HepG2 (cell line): Measurements from ENCODE around the gene LDLR. TPM values are rescaled to one million over a fixed set of nuclear protein-coding genes. Genes with fewer than 3 reads are reported as not detected.

ENCODE experiments used
- BCLAF1 ChIP-seq: fragments of 450-650 bp; IDR thresholded peaks from 2 replicates; pipeline ENCODE4 v1.6.1; 2017; ENCODE audit warnings: mild to moderate bottlenecking
- FOXA3 ChIP-seq: IDR thresholded peaks from 2 replicates; pipeline ENCODE4 v1.6.1; 2016; ENCODE audit warnings: missing genetic modification reagents, missing compliant biosample characterization
- GATA4 ChIP-seq: sonication (generic); IDR thresholded peaks from 2 replicates; pipeline ENCODE4 v1.6.1; 2016; ENCODE audit warnings: antibody characterized with exemption, low read depth, borderline replicate concordance
- HOXA3 ChIP-seq: sonication (generic); formaldehyde crosslinking; IDR thresholded peaks from 2 replicates; pipeline ENCODE4 v1.5.0; 2020; ENCODE audit warnings: missing genetic modification reagents
- MAFF ChIP-seq: IDR thresholded peaks from 2 replicates; pipeline ENCODE4 v1.6.1; 2011; ENCODE audit warnings: low read depth, low read length, improper control_type of control experiment
- MAX ChIP-seq: IDR thresholded peaks from 2 replicates; pipeline ENCODE4 v1.6.1; 2012; ENCODE audit warnings: inconsistent platforms
- MED1 ChIP-seq: sonication (generic); formaldehyde crosslinking; IDR thresholded peaks from 2 replicates; pipeline ENCODE4 v1.4.0; 2020; ENCODE audit warnings: missing genetic modification reagents
- MIER3 ChIP-seq: IDR thresholded peaks from 2 replicates; pipeline ENCODE4 v1.6.1; 2016; ENCODE audit warnings: missing compliant biosample characterization, borderline replicate concordance
- SAP130 ChIP-seq: IDR thresholded peaks from 2 replicates; pipeline ENCODE4 v1.6.1; 2016; ENCODE audit warnings: low read depth
- ZMYM2 ChIP-seq: sonication (generic); formaldehyde crosslinking; IDR thresholded peaks from 2 replicates; pipeline ENCODE4 v1.8.0; 2022; ENCODE audit warnings: mild to moderate bottlenecking, missing genetic modification reagents
- ZNF20 ChIP-seq: sonication (generic); formaldehyde crosslinking; IDR thresholded peaks from 2 replicates; pipeline ENCODE4 v1.4.0; 2020; ENCODE audit warnings: mild to moderate bottlenecking, moderate library complexity, missing genetic modification reagents
- ZNF83 ChIP-seq: sonication (generic); formaldehyde crosslinking; IDR thresholded peaks from 2 replicates; pipeline ENCODE4 v1.4.0; 2020; ENCODE audit warnings: missing genetic modification reagents, mild to moderate bottlenecking, borderline replicate concordance
- polyA plus RNA-seq, 8 experiments: library from polyadenylated mRNA; depleted of rRNA in 3 of 8; stranded (reverse) in 7 of 8; unstranded in 1 of 8; fragments of >200 nt; fragmentation: Illumina TruSeq in 4 of 8; extraction: Trizol in 4 of 8; gene quantifications; 2 replicates each; pipeline versions ENCODE4 v1.2.1 to v1.2.3, GENCODE V29; 2011 to 2016; ENCODE audit warnings: low read depth in 4 of 8, missing spikeins in 1 of 8, mixed read lengths in 1 of 8; ENCODE audit not compliant: insufficient read depth in 1 of 8
- total RNA-seq, 5 experiments: library from RNA; depleted of rRNA; stranded (reverse); fragments of >200 nt; fragmentation: Illumina TruSeq; extraction: Trizol; gene quantifications; 2 replicates each; pipeline ENCODE4 v1.2.3, GENCODE V29; 2016; ENCODE audit warnings: low read depth in 1 of 5
- TF ChIP-seq, protein P1 (sequence below), 2 experiments: fragments of 450-650 bp in 1 of 2; sonication (generic) in 1 of 2; formaldehyde crosslinking in 1 of 2; IDR thresholded peaks; 2 replicates each; pipeline versions ENCODE4 v1.6.1 to v1.8.0; 2016 to 2022; ENCODE audit warnings: antibody characterized with exemption in 1 of 2, mild to moderate bottlenecking in 1 of 2, missing genetic modification reagents in 1 of 2
- TF ChIP-seq, protein P2 (sequence below): sonication (generic); formaldehyde crosslinking; IDR thresholded peaks from 2 replicates; pipeline ENCODE4 v1.5.1; 2020; ENCODE audit warnings: mild to moderate bottlenecking, missing genetic modification reagents, moderate library complexity

Gene LDLR
- total and polyA plus RNA-seq, 2 of the 13 experiments (the other 11 are each of a cell fraction or from before 2014, with no cell fraction given), result 51.6 to 92.5 TPM

- TF ChIP-seq BCLAF1, result no peak
- TF ChIP-seq, protein P1, sequence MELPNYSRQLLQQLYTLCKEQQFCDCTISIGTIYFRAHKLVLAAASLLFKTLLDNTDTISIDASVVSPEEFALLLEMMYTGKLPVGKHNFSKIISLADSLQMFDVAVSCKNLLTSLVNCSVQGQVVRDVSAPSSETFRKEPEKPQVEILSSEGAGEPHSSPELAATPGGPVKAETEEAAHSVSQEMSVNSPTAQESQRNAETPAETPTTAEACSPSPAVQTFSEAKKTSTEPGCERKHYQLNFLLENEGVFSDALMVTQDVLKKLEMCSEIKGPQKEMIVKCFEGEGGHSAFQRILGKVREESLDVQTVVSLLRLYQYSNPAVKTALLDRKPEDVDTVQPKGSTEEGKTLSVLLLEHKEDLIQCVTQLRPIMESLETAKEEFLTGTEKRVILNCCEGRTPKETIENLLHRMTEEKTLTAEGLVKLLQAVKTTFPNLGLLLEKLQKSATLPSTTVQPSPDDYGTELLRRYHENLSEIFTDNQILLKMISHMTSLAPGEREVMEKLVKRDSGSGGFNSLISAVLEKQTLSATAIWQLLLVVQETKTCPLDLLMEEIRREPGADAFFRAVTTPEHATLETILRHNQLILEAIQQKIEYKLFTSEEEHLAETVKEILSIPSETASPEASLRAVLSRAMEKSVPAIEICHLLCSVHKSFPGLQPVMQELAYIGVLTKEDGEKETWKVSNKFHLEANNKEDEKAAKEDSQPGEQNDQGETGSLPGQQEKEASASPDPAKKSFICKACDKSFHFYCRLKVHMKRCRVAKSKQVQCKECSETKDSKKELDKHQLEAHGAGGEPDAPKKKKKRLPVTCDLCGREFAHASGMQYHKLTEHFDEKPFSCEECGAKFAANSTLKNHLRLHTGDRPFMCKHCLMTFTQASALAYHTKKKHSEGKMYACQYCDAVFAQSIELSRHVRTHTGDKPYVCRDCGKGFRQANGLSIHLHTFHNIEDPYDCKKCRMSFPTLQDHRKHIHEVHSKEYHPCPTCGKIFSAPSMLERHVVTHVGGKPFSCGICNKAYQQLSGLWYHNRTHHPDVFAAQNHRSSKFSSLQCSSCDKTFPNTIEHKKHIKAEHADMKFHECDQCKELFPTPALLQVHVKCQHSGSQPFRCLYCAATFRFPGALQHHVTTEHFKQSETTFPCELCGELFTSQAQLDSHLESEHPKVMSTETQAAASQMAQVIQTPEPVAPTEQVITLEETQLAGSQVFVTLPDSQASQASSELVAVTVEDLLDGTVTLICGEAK (IDR thresholded peaks at IDR 0.05), result no peak
- TF ChIP-seq, protein P1 (CRISPR knock-in tag; IDR thresholded peaks at IDR 0.05), result 0 out of 2 replicates have a peak, but pooled peaks have one; percentile 14
- peak; percentile 17; the same call in 1 of the 2 replicates for TF ChIP-seq ZMYM2 (CRISPR knock-in tag)
- peak; percentile 53; the same call in 1 of the 2 replicates for TF ChIP-seq MED1
- TF ChIP-seq MIER3 (CRISPR knock-in tag), result 0 out of 2 replicates have a peak, but pooled peaks have one; percentile 21
- 0 out of 2 replicates have a peak, but pooled peaks have one; percentile 14 for TF ChIP-seq MAX
- peak; percentile 35; the same call in 1 of the 2 replicates for TF ChIP-seq GATA4
- TF ChIP-seq, protein P2, sequence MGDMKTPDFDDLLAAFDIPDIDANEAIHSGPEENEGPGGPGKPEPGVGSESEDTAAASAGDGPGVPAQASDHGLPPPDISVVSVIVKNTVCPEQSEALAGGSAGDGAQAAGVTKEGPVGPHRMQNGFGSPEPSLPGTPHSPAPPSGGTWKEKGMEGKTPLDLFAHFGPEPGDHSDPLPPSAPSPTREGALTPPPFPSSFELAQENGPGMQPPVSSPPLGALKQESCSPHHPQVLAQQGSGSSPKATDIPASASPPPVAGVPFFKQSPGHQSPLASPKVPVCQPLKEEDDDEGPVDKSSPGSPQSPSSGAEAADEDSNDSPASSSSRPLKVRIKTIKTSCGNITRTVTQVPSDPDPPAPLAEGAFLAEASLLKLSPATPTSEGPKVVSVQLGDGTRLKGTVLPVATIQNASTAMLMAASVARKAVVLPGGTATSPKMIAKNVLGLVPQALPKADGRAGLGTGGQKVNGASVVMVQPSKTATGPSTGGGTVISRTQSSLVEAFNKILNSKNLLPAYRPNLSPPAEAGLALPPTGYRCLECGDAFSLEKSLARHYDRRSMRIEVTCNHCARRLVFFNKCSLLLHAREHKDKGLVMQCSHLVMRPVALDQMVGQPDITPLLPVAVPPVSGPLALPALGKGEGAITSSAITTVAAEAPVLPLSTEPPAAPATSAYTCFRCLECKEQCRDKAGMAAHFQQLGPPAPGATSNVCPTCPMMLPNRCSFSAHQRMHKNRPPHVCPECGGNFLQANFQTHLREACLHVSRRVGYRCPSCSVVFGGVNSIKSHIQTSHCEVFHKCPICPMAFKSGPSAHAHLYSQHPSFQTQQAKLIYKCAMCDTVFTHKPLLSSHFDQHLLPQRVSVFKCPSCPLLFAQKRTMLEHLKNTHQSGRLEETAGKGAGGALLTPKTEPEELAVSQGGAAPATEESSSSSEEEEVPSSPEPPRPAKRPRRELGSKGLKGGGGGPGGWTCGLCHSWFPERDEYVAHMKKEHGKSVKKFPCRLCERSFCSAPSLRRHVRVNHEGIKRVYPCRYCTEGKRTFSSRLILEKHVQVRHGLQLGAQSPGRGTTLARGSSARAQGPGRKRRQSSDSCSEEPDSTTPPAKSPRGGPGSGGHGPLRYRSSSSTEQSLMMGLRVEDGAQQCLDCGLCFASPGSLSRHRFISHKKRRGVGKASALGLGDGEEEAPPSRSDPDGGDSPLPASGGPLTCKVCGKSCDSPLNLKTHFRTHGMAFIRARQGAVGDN (CRISPR knock-in tag), result no peak
- no peak for TF ChIP-seq ZNF20 (CRISPR knock-in tag)
- TF ChIP-seq ZNF83 (CRISPR knock-in tag), result no peak
- TF ChIP-seq FOXA3 (CRISPR knock-in tag), result peak; percentile 60
- TF ChIP-seq HOXA3, result peak; percentile 70
- peak; percentile 37; the same call in 1 of the 2 replicates for TF ChIP-seq SAP130 (CRISPR knock-in tag)
- peak; percentile 34; the same call in 1 of the 2 replicates for TF ChIP-seq MAFF
Observed at GRCh38 chr19:11078893-11079292, 10.4 kb upstream of the LDLR start (continued).
